ENCODE results near the gene ADAP1. TPM values are rescaled to one million over a fixed set of nuclear protein-coding genes. Genes with fewer than 3 reads are reported as not detected.

ADAP1 gene
- total and polyA plus RNA-seq, 2 of the 13 experiments (the other 11 are each of a cell fraction or from before 2014, with no cell fraction given), result 10.5 to 24.6 TPM

- TF ChIP-seq, protein P1, sequence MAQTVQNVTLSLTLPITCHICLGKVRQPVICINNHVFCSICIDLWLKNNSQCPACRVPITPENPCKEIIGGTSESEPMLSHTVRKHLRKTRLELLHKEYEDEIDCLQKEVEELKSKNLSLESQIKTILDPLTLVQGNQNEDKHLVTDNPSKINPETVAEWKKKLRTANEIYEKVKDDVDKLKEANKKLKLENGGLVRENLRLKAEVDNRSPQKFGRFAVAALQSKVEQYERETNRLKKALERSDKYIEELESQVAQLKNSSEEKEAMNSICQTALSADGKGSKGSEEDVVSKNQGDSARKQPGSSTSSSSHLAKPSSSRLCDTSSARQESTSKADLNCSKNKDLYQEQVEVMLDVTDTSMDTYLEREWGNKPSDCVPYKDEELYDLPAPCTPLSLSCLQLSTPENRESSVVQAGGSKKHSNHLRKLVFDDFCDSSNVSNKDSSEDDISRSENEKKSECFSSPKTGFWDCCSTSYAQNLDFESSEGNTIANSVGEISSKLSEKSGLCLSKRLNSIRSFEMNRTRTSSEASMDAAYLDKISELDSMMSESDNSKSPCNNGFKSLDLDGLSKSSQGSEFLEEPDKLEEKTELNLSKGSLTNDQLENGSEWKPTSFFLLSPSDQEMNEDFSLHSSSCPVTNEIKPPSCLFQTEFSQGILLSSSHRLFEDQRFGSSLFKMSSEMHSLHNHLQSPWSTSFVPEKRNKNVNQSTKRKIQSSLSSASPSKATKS (CRISPR knock-in tag; IDR thresholded peaks at IDR 0.05), result no peak
Observed at GRCh38 chr7:986766-987751, 32.6 kb upstream of the ADAP1 start (continued).

DNA sequence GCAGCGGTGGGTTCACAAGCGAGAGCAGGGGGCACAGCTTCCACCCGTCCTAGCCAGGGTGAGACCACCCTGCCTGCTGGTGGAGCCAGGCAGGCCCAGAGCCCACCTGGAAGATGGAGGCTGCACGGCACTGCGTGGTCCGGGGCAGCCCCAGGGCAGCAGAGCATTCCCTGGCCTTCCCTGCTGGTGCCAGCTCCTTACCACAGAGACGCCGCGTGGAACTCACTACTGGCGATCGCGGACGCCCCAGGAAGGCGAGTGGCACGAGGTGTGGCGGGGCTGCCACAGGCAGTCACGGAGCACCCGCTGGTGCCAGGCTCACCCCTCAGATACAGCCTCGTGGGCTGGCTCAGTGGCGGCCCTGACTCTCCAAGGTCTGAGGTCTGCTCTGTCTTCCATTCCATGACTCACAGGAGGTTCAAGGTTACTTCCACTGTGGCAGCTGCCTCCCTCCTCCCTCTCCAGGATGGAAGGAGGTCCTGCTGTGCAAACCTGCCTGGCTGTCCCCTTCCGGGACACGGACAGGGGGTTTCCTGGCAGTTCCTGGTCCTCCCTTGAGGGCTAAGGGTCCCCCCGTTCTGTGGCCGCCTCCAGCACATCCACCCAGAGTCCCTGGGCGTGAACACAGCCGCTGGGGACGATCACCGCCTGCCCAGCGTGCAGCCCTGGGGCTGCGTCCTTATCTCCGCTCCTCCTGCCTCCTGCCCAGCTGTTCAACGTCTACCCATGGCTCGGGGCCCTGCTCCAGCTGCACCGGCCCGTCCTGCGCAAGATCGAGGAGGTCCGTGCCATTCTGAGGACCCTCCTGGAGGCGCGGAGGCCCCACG lies 31.6 kb upstream of the ADAP1 start:
- Histone ChIP-seq H3K27ac (ENCODE audit: extremely low read length, insufficient read depth, low read length) (no peak overlapping the region), H3K79me2 (ENCODE audit: insufficient read depth, low read length) (peaks cover 30% of the 10 kb centered on the region), H3K36me3 (replicated peaks in 1 of 2; ENCODE audit: control insufficient read depth in 1 of 2, insufficient read depth in 2 of 2, low read length in 2 of 2) (peaks cover 9 to 16% of the 10 kb centered on the region in 2 experiments; a peak in 3 of 5 replicates), H3K4me3 (replicated peaks in 1 of 3; ENCODE audit: insufficient read depth in 1 of 3, low read depth in 2 of 3, low read length in 3 of 3) (no peak overlapping the region), H4K20me1 (ENCODE audit: insufficient read depth, low read length) (no peaks in the 10 kb centered on the region), H3K9ac (ENCODE audit: insufficient read depth, low read depth, low read length) (no peak overlapping the region), H3K27me3 (ENCODE audit: control insufficient read depth in 1 of 2, insufficient read depth in 2 of 2, low read length in 2 of 2) (no peaks in the 10 kb centered on the region), H3K4me2 (ENCODE audit: low read depth, low read length) (no peak overlapping the region), H3K9me3 (ENCODE audit: low read length) (no peaks in the 10 kb centered on the region), H2AFZ (ENCODE audit: low read length) (no peak overlapping the region), H3K4me1 (ENCODE audit: insufficient read depth, low read length) (peaks cover 59% of the 10 kb centered on the region)
- DNase-seq (ENCODE audit: low spot score) (no peak), FAIRE-seq (no peak), ATAC-seq (peak; percentile 11; the same call in 2 of the 3 replicates)
- CTCF ChIA-PET (ENCODE audit: low intra/inter-chr PET ratio, low total read pairs), result no interaction called here
- POLR2A ChIA-PET, result interaction anchor here (1.1 to 6.1 kb wide), 3 partner anchors 11 to 28 kb away, joined by 3 to 97 read pairs (median 9); partner anchors contain the start of gene COX19
- in situ Hi-C loops (cut with HindIII; ENCODE audit: extremely low pct_ligation_motif_present, low pct_unique_long_range_greater_than_20kb) (no loop called here), intact Hi-C loops (cut with micrococcal nuclease; ENCODE audit: unreplicated experiment) (no loop called here)
- no TSS peak for BruUV-seq (replicated peaks)
- 94% methylated on average over 23 of the region's 41 CpGs for WGBS (ENCODE audit: low lambda C conversion rate)
- TF ChIP-seq ZNF280B (CRISPR knock-in tag; IDR thresholded peaks at IDR 0.05; ENCODE audit: borderline replicate concordance), result no peak
- TF ChIP-seq, protein P1 (CRISPR knock-in tag; IDR thresholded peaks at IDR 0.05), result no peak
- TF ChIP-seq PLRG1 (conservative IDR thresholded peaks at IDR 0.05), result no peak
- TF ChIP-seq MED13 (CRISPR knock-in tag; IDR thresholded peaks at IDR 0.05), result no peak
- TF ChIP-seq ZNF773 (CRISPR knock-in tag; IDR thresholded peaks at IDR 0.05; ENCODE audit: borderline replicate concordance), result no peak
- no peak for TF ChIP-seq ZNF761 (CRISPR knock-in tag; conservative IDR thresholded peaks at IDR 0.05)
- no peak for TF ChIP-seq ETV6 (CRISPR knock-in tag; conservative IDR thresholded peaks at IDR 0.05)
- TF ChIP-seq ISL2 (CRISPR knock-in tag; IDR thresholded peaks at IDR 0.05), result no peak
- TF ChIP-seq, protein P2, sequence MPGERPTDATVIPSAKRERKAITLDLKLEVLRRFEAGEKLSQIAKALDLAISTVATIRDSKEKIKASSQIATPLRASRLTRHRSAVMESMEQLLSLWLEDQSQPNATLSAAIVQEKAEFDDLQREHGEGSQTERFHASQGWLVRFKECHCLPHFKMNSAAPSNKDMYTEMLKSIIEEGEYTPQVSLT (CRISPR knock-in tag; IDR thresholded peaks at IDR 0.05; ENCODE audit: borderline replicate concordance, low read depth), result no peak
- no peak for TF ChIP-seq HOXA3 (CRISPR knock-in tag; IDR thresholded peaks at IDR 0.05)
- TF ChIP-seq ZNF558 (CRISPR knock-in tag; IDR thresholded peaks at IDR 0.05; ENCODE audit: borderline replicate concordance), result no peak
- TF ChIP-seq THAP11 (CRISPR knock-in tag; IDR thresholded peaks at IDR 0.05), result 0 out of 2 replicates have a peak, but pooled peaks have one; percentile 17
- TF ChIP-seq ZFP36L2 (CRISPR knock-in tag; IDR thresholded peaks at IDR 0.05), result no peak
